Peyer's patch (tissue), 4 donors: ENCODE data around the gene HDGFL2. TPM values are rescaled to one million over a fixed set of nuclear protein-coding genes. Genes with fewer than 3 reads are reported as not detected.

Experiments used
- DNase-seq, 3 donors: peaks; one replicate each; pipeline ENCODE4 v3.0.0-alpha.2; 2017 to 2019
- H3K27ac ChIP-seq, 4 donors: fragments of 200-600 bp; sonication (generic); one replicate each; pipeline ENCODE4 v1.5.1; 2016 to 2019
- H3K27me3 ChIP-seq, 2 donors: fragments of 200-600 bp; sonication (generic); one replicate each; pipeline ENCODE4 v1.5.1; 2019
- H3K36me3 ChIP-seq, 3 donors: fragments of 200-600 bp; sonication (generic); one replicate each; pipeline ENCODE4 v1.5.1; 2016 to 2019
- H3K4me1 ChIP-seq, 4 donors: fragments of 200-600 bp; sonication (generic); one replicate each; pipeline ENCODE4 v1.5.1; 2016 to 2019
- H3K4me3 ChIP-seq, 4 donors: fragments of 200-600 bp; sonication (generic); 1 replicate in 3 of 4; 2 replicates in 1 of 4; pipeline ENCODE4 v1.5.1; 2016 to 2019; ENCODE audit warnings: mild to moderate bottlenecking in 1 of 4
- H3K9me3 ChIP-seq, 4 donors: fragments of 200-600 bp; sonication (generic); one replicate each; pipeline ENCODE4 v1.5.1; 2016 to 2019; ENCODE audit warnings: mild to moderate bottlenecking in 1 of 4
- CTCF ChIP-seq, 6 experiments: fragments of 450-650 bp in 4 of 6; fragments of 200-600 bp in 2 of 6; sonication (generic) in 1 of 6; IDR thresholded peaks; one replicate each; pipeline ENCODE4 v1.5.1; 2017 to 2019; ENCODE audit warnings: antibody characterized with exemption in 6 of 6, mild to moderate bottlenecking in 3 of 6, moderate library complexity in 1 of 6
- POLR2A ChIP-seq, 2 donors: fragments of 450-650 bp; IDR thresholded peaks; one replicate each; pipeline ENCODE4 v1.5.1; 2017; ENCODE audit warnings: antibody characterized with exemption in 2 of 2, mild to moderate bottlenecking in 2 of 2, moderate library complexity in 2 of 2
- total RNA-seq, 4 donors: library from RNA; depleted of rRNA; stranded (reverse); fragments of >200 nt; gene quantifications; one replicate each; pipeline ENCODE4 v1.1.0, GENCODE V29; 2016

The HDGFL2 gene
- total RNA-seq, 4 donors from 2014 or later: 20.5 to 73.4 (median 28.6) TPM

DNA sequence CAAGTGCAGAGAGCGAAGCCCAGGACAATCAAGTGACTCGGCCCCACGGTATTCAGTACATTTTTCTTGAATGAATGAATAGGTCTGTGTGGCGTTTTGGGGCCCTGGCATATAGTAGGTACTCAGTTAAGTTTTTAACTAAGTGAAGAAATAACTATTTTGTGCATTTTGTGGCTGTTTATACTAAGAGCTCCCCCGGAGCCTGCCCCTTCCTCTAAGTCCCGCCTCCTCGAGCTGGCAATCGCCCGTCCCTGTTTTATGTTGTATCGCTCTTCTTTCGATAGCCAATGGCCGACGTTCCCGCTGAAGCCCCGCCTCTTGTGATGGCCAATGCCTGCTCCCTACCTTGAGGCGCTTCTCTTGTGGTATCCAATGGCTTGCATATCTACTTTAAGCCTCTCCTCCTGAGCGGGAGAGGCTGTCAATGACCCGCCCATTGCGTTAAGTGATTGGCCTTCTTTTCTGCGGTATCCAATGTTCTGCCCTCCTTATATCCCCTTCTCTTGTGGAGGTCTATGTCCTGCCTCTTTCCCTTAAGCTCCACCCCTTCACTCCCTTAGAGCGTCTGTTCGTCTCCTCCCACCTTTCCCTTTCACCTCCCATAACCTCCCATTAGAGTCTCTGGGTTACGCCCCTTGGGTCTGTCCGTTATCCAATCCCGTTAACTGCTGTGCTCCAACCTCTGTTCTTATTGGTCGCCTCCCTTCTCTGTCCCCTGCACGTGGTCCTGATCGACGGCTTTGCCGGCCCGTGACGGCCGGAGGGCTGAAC lies 509 bp upstream of the HDGFL2 start:
- H3K9me3 ChIP-seq: no peaks in the 10 kb centered on the region
- peaks cover 0 to 19% (median 13%) of the 10 kb centered on the region in 4 donors for H3K4me1 ChIP-seq
- no peaks in the 10 kb centered on the region for H3K27me3 ChIP-seq
- peak; percentile 97 to 99 (median 97) for DNase-seq
- H3K4me3 ChIP-seq: peak overlapping the region; percentile 83 to 97 (median 95)
- TF ChIP-seq CTCF (IDR thresholded peaks at IDR 0.05) (no peak), POLR2A (IDR thresholded peaks at IDR 0.05) (peak; percentile 61 to 65)
- H3K27ac ChIP-seq: peak overlapping the region; percentile 80 to 89 (median 84)
- peaks cover 0 to 14% (median 0%) of the 10 kb centered on the region in 3 donors for H3K36me3 ChIP-seq

DNA sequence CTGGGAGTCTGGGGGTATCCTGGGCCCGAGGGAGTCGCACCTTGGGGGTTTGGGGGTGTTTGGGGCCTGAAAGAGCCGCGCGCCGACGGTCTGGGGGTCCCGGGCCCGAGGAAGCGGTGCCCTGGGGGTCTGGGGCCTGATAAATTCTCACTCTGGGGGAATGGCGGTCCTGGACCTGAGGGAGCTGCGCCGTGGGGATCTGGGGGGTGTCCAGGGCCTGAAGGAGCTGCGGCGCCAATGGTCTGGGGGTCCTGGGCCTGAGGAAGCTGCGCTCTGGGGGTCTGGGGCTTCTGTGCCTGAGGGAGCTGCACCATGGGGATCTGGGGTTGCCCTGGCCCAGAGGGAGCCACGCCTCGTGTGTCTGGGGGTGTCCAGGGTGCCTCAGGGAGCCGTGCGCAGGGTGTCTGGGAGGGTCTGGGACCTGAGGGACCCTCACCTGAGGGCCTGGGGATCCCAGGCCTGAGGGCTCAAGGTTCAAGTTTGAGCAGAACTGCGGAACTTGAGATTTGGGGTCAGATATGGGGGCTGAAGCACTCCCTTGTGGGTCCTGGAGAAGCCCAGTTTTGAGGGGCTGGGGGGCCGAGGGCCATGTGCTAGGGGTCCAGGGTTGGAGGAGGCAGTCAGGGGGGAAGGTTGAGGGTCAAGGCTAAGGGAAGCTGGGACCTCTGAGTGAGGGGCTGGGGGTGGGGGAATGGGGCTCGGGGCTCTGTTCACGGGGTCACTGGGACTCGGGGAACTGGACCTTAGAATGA lies 1.1 kb downstream of the HDGFL2 start:
- Histone ChIP-seq H3K4me1 (peaks cover 0 to 19% (median 13%) of the 10 kb centered on the region in 4 donors), H3K36me3 (peaks cover 0 to 28% (median 0%) of the 10 kb centered on the region in 3 donors), H3K27ac (peak overlapping the region in 1 of 4 donors; percentile 84), H3K27me3 (no peaks in the 10 kb centered on the region), H3K9me3 (no peaks in the 10 kb centered on the region), H3K4me3 (peak overlapping the region; percentile 83 to 97 (median 95))
- DNase-seq: no peak
- no peak for TF ChIP-seq CTCF (IDR thresholded peaks at IDR 0.05)
- no peak for TF ChIP-seq POLR2A (IDR thresholded peaks at IDR 0.05)

DNA sequence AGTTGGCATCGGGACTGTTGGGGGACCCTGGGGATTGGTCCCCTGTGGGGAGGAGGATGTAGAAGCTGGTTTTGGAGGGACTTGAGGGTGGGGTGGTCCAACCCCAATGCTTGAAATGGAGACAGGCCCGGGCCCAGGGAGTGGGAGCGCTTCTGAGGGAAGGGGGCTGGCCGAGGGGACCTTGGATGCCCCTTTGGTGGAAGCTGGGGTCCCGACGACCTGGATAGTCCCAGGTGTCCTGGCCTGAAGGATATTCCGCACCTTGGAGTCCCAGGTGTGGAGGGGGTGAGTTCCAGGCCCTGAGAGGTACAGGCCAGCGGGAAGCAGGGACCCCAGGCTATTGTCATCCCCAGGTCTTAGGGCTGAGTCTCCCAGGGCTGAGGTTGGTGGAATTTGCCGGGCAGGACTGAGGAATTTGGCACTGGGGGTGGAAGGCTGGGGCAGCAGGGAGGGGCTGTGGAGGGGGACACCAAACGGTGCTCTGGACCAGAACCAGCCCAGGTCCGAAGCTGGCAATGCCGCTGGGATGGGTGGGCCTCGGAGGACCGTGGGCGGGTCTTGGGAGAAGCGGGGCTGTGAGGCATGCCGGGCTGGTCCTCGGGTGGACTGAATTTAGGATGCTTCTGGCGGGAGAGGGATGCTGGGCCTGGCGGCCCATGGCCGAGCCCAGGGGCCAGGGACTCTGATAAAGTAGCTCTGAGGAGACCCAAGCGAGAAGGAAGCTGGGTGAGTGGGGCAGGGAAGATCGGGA lies 1.8 kb downstream of the HDGFL2 start:
- peak overlapping the region in 1 of 4 donors; percentile 9 for H3K4me3 ChIP-seq
- H3K27ac ChIP-seq: no peak overlapping the region
- H3K4me1 ChIP-seq: peaks cover 0 to 19% (median 13%) of the 10 kb centered on the region in 4 donors
- no peaks in the 10 kb centered on the region for H3K27me3 ChIP-seq
- DNase-seq: no peak
- H3K36me3 ChIP-seq: peaks cover 0 to 32% (median 0%) of the 10 kb centered on the region in 3 donors
- no peaks in the 10 kb centered on the region for H3K9me3 ChIP-seq
- no peak for TF ChIP-seq POLR2A (IDR thresholded peaks at IDR 0.05)
- no peak for TF ChIP-seq CTCF (IDR thresholded peaks at IDR 0.05)

DNA sequence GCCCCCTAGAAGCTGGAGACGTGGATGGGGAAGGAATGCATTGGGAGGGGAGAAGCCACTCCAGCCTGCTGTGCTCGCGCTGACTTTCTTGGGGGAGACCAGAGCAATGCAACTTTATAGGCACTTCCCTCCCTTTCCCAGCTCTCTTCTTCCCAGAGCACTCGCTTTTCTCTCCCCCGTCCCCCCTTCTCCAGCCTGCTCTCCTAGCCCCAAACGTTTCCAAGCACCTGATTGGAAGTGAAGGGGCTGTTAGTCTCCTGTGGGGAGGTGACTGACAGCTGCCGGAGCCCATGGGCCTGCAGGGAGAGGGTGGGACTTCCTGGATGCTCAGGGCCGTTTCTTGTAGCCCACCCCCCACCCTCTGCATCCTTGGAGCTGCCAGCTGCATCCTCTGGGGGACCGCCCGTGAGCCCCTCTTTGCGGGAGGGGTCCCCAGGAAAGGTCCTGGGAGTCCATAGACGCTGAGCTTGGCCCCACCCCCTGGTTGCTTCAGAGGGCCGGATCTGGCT lies 2.5 kb downstream of the HDGFL2 start:
- DNase-seq: no peak
- H3K36me3 ChIP-seq: peaks cover 0 to 34% (median 0%) of the 10 kb centered on the region in 3 donors
- H3K9me3 ChIP-seq: no peaks in the 10 kb centered on the region
- no peak for TF ChIP-seq POLR2A (IDR thresholded peaks at IDR 0.05)
- no peak overlapping the region for H3K27ac ChIP-seq
- H3K4me3 ChIP-seq: no peak overlapping the region
- H3K4me1 ChIP-seq: peaks cover 0 to 19% (median 13%) of the 10 kb centered on the region in 4 donors
- no peaks in the 10 kb centered on the region for H3K27me3 ChIP-seq

DNA sequence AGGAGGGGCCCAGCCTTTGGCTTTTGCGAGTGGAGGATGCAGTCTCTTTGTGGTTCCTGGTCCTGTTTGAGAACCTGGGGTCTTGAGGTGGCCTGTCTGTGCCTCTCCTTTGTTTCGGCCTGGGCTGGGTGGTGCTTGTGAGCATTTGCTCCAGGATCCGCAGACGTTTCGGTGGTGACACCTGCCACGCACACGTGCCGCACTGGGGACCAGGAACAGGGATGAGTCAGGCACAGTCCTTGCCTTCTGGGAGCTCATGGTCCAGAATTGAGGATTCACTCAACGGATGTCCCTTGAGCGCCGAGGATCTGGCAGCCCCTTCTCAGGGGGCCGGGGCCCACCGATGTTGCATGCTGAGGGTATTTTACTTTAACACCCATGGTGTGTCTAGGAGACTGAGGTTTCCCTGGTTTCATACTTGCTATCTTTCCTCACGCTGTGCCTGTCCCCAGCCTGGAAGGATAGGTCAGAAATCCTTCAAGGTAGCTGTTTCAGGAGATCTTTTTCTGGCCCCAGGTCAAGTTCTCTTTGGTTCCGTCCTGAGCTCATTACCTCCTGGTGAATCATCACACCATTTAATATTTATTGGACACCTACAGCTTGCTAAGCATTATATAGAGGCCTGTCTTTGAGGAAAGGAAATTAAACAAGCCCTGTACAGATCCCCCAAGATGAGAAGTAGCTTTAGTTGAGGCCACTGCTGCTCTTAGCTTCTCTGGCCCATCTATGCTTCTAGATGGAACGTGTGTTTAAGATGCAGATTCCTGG lies 5.1 kb downstream of the HDGFL2 start:
- no peaks in the 10 kb centered on the region for H3K27me3 ChIP-seq
- no peaks in the 10 kb centered on the region for H3K9me3 ChIP-seq
- no peak overlapping the region for H3K4me3 ChIP-seq
- peaks cover 0 to 34% (median 0%) of the 10 kb centered on the region in 3 donors for H3K36me3 ChIP-seq
- H3K4me1 ChIP-seq: peaks cover 0 to 19% (median 13%) of the 10 kb centered on the region in 4 donors
- no peak for DNase-seq
- TF ChIP-seq CTCF (IDR thresholded peaks at IDR 0.05): no peak
- no peak overlapping the region for H3K27ac ChIP-seq
